GM18505 (cell line): ENCODE data around the gene ARL15.
"Not testable (repeated sequence)": the region's sequence is repeated elsewhere in the genome, so short reads cannot be mapped to it uniquely, and the experiment has no call there.

ENCODE experiments used
- ATAC-seq: cut with Tn5 transposase; IDR thresholded peaks from one replicate; pipeline ENCODE4 v1.9.1; 2021; ENCODE audit not compliant: unreplicated experiment
- POLR2A ChIP-seq: IDR thresholded peaks from 4 replicates; pipeline ENCODE4 v1.6.1; 2011; ENCODE audit warnings: borderline replicate concordance; ENCODE audit not compliant: insufficient read depth, insufficient read length; ENCODE audit errors: extremely low read depth

The ARL15 gene

GRCh38 chr5:53879708-53880323 lies 430.6 kb downstream of the ARL15 start:
- no peak for TF ChIP-seq POLR2A
- ATAC-seq, result no peak

- no peak for ATAC-seq
- TF ChIP-seq POLR2A, result no peak
Measured at GRCh38 chr5:53878015-53878414, 432.4 kb downstream of the ARL15 start.

- no peak for ATAC-seq
- TF ChIP-seq POLR2A, result no peak
Measured at GRCh38 chr5:53877243-53877642, 433.1 kb downstream of the ARL15 start.

- no peak for ATAC-seq
- no peak for TF ChIP-seq POLR2A
Measured at GRCh38 chr5:53874409-53874808, 436.0 kb downstream of the ARL15 start.

- no peak for TF ChIP-seq POLR2A
- ATAC-seq, result no peak
Measured at GRCh38 chr5:53873235-53873634, 437.1 kb downstream of the ARL15 start.

GRCh38 chr5:53871775-53872174 lies 438.6 kb downstream of the ARL15 start:
- no peak for ATAC-seq

GRCh38 chr5:53871050-53871449 lies 439.3 kb downstream of the ARL15 start:
- ATAC-seq, result no peak
- TF ChIP-seq POLR2A, result no peak

More at GRCh38 chr5:53871775-53872174, 438.6 kb downstream of the ARL15 start:
- no peak for TF ChIP-seq POLR2A

- no peak for ATAC-seq
- no peak for TF ChIP-seq POLR2A
Measured at GRCh38 chr5:53858700-53859456, 451.5 kb downstream of the ARL15 start.

GRCh38 chr5:53856506-53856905 lies 453.9 kb downstream of the ARL15 start:
- no peak for ATAC-seq
- no peak for TF ChIP-seq POLR2A

GRCh38 chr5:53836851-53837430 lies 473.4 kb downstream of the ARL15 start:
- ATAC-seq, result not testable (repeated sequence)

- no peak for ATAC-seq
- TF ChIP-seq POLR2A, result no peak
Measured at GRCh38 chr5:53834500-53834899, 475.9 kb downstream of the ARL15 start.
